ENCODE measurements around the gene PTHLH. TPM values are rescaled to one million over a fixed set of nuclear protein-coding genes. Genes with fewer than 3 reads are reported as not detected.

The PTHLH gene
- polyA plus RNA-seq, 1 donor (not counting 4 experiments of a cell fraction or from before 2014, with no cell fraction given): 775 TPM

- Histone ChIP-seq H3K36me3 (ENCODE audit: control insufficient read depth in 2 of 2, extremely low read depth in 1 of 2, insufficient read depth in 2 of 2, low read length in 2 of 2) (no peaks in the 10 kb centered on the region), H2AFZ (ENCODE audit: control insufficient read depth, low read length) (no peak overlapping the region), H3K79me2 (ENCODE audit: control insufficient read depth, insufficient read depth, low read length) (no peaks in the 10 kb centered on the region), H3K4me1 (ENCODE audit: control insufficient read depth, extremely low read depth, insufficient read depth, low read length) (no peaks in the 10 kb centered on the region), H4K20me1 (ENCODE audit: control insufficient read depth, extremely low read depth, insufficient read depth, low read length) (no peaks in the 10 kb centered on the region), H3K27ac (ENCODE audit: control insufficient read depth, insufficient read depth, low read length) (no peak overlapping the region), H3K27me3 (ENCODE audit: control insufficient read depth, extremely low read depth, insufficient read depth, low read length) (no peaks in the 10 kb centered on the region), H3K9me3 (ENCODE audit: control insufficient read depth, low read depth, low read length) (no peaks in the 10 kb centered on the region), H3K4me3 (ENCODE audit: control insufficient read depth in 2 of 3, extremely low read depth in 1 of 3, insufficient read depth in 2 of 3, low read depth in 1 of 3, low read length in 3 of 3) (no peak overlapping the region), H3K9me1 (ENCODE audit: control insufficient read depth, extremely low read depth, insufficient read depth, low read length) (no peaks in the 10 kb centered on the region), H3K4me2 (ENCODE audit: control insufficient read depth, extremely low read depth, insufficient read depth, low read depth, low read length) (no peak overlapping the region), H3K9ac (ENCODE audit: control insufficient read depth, extremely low read depth, insufficient read depth, low read length) (no peak overlapping the region)
- FAIRE-seq (no peak), DNase-seq (ENCODE audit: low read depth, low spot score) (no peak)
- dilution Hi-C loops (cut with MboI; ENCODE audit: extremely low pct_ligation_motif_present, low sequenced_read_pairs): no loop called here
- TF ChIP-seq, protein P1, sequence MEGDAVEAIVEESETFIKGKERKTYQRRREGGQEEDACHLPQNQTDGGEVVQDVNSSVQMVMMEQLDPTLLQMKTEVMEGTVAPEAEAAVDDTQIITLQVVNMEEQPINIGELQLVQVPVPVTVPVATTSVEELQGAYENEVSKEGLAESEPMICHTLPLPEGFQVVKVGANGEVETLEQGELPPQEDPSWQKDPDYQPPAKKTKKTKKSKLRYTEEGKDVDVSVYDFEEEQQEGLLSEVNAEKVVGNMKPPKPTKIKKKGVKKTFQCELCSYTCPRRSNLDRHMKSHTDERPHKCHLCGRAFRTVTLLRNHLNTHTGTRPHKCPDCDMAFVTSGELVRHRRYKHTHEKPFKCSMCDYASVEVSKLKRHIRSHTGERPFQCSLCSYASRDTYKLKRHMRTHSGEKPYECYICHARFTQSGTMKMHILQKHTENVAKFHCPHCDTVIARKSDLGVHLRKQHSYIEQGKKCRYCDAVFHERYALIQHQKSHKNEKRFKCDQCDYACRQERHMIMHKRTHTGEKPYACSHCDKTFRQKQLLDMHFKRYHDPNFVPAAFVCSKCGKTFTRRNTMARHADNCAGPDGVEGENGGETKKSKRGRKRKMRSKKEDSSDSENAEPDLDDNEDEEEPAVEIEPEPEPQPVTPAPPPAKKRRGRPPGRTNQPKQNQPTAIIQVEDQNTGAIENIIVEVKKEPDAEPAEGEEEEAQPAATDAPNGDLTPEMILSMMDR (optimal IDR thresholded peaks at IDR 0.05 in 1 of 3, IDR thresholded peaks at IDR 0.05 in 1 of 3, conservative IDR thresholded peaks at IDR 0.05 in 1 of 3; ENCODE audit: extremely low read depth in 1 of 3, insufficient read depth in 2 of 3, low read length in 3 of 3): no peak
- TF ChIP-seq EZH2 (IDR thresholded peaks at IDR 0.05; ENCODE audit: low read length): no peak
These were observed 20.6 kb downstream of the PTHLH start for GRCh38 chr12:27951898-27952297.

GRCh38 chr12:27946421-27946820, 26.1 kb downstream of the PTHLH start:
- FAIRE-seq (no peak), DNase-seq (ENCODE audit: low read depth, low spot score) (no peak)
- Histone ChIP-seq H3K4me2 (ENCODE audit: control insufficient read depth, extremely low read depth, insufficient read depth, low read depth, low read length) (no peak overlapping the region), H3K4me1 (ENCODE audit: control insufficient read depth, extremely low read depth, insufficient read depth, low read length) (no peaks in the 10 kb centered on the region), H3K9me1 (ENCODE audit: control insufficient read depth, extremely low read depth, insufficient read depth, low read length) (no peaks in the 10 kb centered on the region), H3K9me3 (ENCODE audit: control insufficient read depth, low read depth, low read length) (no peaks in the 10 kb centered on the region), H4K20me1 (ENCODE audit: control insufficient read depth, extremely low read depth, insufficient read depth, low read length) (no peaks in the 10 kb centered on the region), H2AFZ (ENCODE audit: control insufficient read depth, low read length) (no peak overlapping the region), H3K36me3 (ENCODE audit: control insufficient read depth in 2 of 2, extremely low read depth in 1 of 2, insufficient read depth in 2 of 2, low read length in 2 of 2) (no peaks in the 10 kb centered on the region), H3K27me3 (ENCODE audit: control insufficient read depth, extremely low read depth, insufficient read depth, low read length) (no peaks in the 10 kb centered on the region), H3K9ac (ENCODE audit: control insufficient read depth, extremely low read depth, insufficient read depth, low read length) (no peak overlapping the region), H3K4me3 (ENCODE audit: control insufficient read depth in 2 of 3, extremely low read depth in 1 of 3, insufficient read depth in 2 of 3, low read depth in 1 of 3, low read length in 3 of 3) (no peak overlapping the region), H3K79me2 (ENCODE audit: control insufficient read depth, insufficient read depth, low read length) (no peaks in the 10 kb centered on the region), H3K27ac (ENCODE audit: control insufficient read depth, insufficient read depth, low read length) (no peak overlapping the region)
- TF ChIP-seq, protein P1 (optimal IDR thresholded peaks at IDR 0.05 in 1 of 3, IDR thresholded peaks at IDR 0.05 in 1 of 3, conservative IDR thresholded peaks at IDR 0.05 in 1 of 3; ENCODE audit: extremely low read depth in 1 of 3, insufficient read depth in 2 of 3, low read length in 3 of 3): no peak
- TF ChIP-seq EZH2 (IDR thresholded peaks at IDR 0.05; ENCODE audit: low read length): no peak
- dilution Hi-C loops (cut with MboI; ENCODE audit: extremely low pct_ligation_motif_present, low sequenced_read_pairs): no loop called here
